Keratinocyte (primary cell): ENCODE results near the gene IGF1R.

Source experiments
- EZH2 ChIP-seq: IDR thresholded peaks from one replicate; pipeline ENCODE4 v1.6.1; 2012; ENCODE audit warnings: inconsistent platforms, mild to moderate bottlenecking, low read length, moderate library complexity
- TF ChIP-seq, protein P1 (sequence below), 3 experiments: IDR thresholded peaks in 1 of 3; conservative IDR thresholded peaks in 1 of 3; optimal IDR thresholded peaks in 1 of 3; 2 replicates in 2 of 3; 3 replicates in 1 of 3; pipeline versions ENCODE3 to v1.5.1; 2011; ENCODE audit warnings: low read length in 3 of 3, mild to moderate bottlenecking in 3 of 3, moderate library complexity in 2 of 3, control low read depth in 1 of 3, inconsistent platforms in 1 of 3; ENCODE audit not compliant: insufficient read depth in 2 of 3; ENCODE audit errors: extremely low read depth in 1 of 3

- TF ChIP-seq, protein P1, sequence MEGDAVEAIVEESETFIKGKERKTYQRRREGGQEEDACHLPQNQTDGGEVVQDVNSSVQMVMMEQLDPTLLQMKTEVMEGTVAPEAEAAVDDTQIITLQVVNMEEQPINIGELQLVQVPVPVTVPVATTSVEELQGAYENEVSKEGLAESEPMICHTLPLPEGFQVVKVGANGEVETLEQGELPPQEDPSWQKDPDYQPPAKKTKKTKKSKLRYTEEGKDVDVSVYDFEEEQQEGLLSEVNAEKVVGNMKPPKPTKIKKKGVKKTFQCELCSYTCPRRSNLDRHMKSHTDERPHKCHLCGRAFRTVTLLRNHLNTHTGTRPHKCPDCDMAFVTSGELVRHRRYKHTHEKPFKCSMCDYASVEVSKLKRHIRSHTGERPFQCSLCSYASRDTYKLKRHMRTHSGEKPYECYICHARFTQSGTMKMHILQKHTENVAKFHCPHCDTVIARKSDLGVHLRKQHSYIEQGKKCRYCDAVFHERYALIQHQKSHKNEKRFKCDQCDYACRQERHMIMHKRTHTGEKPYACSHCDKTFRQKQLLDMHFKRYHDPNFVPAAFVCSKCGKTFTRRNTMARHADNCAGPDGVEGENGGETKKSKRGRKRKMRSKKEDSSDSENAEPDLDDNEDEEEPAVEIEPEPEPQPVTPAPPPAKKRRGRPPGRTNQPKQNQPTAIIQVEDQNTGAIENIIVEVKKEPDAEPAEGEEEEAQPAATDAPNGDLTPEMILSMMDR (optimal IDR thresholded peaks at IDR 0.05 in 1 of 3, IDR thresholded peaks at IDR 0.05 in 1 of 3, conservative IDR thresholded peaks at IDR 0.05 in 1 of 3; ENCODE audit: extremely low read depth in 1 of 3, insufficient read depth in 2 of 3, low read length in 3 of 3) = no peak
- no peak for TF ChIP-seq EZH2
Measured at GRCh38 chr15:98609144-98609852, 39.0 kb upstream of the IGF1R start.
